Muscle of arm (tissue), 12 donors: ENCODE measurements around the gene BMAL1. TPM values are rescaled to one million over a fixed set of nuclear protein-coding genes. Genes with fewer than 3 reads are reported as not detected.

Experiments
- DNase-seq: peaks from one replicate; pipeline ENCODE4 v3.0.0-alpha.2; 2013
- polyA plus RNA-seq, 12 donors: library from polyadenylated mRNA; unstranded; fragments of 120-200 nt; gene quantifications; one replicate each; pipeline ENCODE4 v1.2.1, GENCODE V29; 2013; ENCODE audit not compliant: insufficient read length in 12 of 12

The BMAL1 gene
- polyA plus RNA-seq, 12 donors = 5.8 to 17.8 (median 10.1) TPM; not detected in 2

DNA sequence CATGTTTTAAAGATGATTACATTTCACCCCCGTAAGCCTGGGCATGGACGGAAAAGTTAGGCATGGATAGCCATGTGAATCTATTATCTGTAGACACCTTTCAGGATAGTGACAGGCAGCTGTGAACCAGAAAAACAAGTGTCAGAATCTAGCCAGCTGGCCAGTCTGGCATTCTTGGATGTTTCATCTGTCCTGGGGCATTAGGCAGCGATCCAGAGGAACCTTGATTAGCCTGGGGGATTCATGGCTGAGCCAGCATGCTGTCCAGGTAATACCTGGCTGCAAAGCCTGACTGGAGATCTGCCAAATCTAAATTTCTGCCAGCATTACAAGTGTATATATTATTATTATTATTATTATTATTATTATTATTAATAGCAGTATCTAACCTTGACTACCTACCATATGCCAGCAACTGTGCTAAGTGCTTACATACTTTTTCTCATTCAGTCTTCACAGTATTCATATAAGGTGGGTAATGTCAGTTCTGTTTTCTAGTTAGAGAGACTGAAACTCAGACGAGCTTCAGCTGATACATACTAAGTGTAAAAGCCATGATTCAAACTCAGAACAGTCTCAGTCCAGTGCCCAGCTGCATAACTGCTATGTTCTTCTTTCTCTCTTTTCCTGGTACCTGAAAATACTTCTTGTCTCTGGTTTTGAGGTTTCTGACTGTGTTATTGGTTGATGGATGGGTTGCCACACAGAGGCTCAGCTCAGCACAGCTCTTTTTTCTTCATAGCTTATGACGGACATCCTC, 12.8 kb downstream of the BMAL1 start:
- no peak for DNase-seq

DNA sequence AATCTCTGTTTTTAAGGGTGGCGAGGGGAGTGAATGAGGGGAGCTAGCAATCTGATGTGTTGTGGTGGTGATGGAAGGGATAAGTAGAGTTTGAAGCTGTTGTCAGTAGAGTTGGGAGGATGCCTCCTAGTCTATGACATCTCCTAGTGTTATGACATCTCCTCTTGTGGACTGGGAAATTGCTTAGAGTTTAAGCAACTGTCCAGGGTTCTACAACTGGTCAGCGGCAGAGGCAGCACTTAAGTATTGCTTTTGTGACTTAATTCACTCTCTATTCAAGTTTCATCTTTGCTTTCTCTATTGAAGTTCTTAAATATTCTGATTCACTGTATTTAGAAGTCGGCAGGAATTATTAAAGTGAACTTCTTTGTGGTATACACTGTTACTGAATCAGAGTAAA, 13.8 kb downstream of the BMAL1 start:
- DNase-seq = no peak

DNA sequence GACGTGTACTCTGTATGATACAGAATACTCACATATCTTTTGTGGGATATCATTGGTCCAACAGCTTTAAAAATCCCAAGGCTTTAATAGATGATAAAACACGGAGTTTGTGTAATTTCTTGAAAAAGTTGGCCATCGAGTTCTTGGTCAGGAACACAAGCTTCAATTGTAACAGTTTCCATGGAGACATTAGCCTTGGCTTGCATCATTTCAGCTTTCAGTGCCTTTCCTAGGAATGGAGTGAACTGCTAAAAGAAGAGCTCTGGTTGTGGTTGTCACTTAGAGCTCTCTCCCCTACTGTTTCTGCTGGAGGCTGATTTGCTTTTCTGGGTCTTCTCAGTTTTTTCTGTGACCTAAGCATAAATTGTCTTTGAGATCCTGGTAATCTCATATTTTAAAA, 14.2 kb downstream of the BMAL1 start:
- DNase-seq = no peak

DNA sequence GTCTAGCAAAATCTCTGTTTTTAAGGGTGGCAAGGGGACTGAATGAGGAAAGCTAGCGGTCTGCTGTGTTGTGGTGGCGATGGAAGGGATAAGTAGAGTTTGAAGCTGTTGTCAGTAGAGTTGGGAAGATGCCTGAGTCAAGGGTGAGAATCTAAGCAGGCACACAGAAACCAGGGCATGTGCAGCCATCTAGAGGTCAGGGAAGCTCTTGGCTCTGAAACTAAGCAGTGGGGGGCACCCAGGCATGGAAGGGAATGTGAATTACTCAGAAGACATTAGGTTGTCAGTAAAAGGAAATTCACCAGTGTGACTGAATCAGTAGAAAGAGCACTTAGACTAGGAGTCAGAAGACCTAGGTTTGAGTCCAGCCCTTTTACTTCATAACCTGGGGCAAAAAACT, 15.4 kb downstream of the BMAL1 start:
- no peak for DNase-seq

DNA sequence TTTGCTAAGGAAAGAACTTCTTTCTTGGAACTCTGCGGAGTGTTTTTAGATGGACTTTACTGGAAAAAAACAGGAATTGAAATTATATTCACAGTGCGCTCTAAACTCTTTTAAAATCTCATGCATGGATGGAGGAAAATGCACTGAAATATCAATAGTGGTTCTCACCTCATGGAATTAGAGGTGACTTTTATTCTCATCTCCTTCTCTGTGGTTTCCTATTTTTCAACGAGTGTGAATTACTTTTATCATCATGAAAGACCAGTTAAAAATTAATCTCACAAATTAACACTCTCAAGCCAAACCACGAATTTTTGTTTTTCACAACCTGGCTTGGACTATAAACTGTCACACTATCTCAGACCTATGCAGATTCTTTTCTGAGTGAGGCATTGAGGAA, 16.6 kb downstream of the BMAL1 start:
- DNase-seq = no peak

DNA sequence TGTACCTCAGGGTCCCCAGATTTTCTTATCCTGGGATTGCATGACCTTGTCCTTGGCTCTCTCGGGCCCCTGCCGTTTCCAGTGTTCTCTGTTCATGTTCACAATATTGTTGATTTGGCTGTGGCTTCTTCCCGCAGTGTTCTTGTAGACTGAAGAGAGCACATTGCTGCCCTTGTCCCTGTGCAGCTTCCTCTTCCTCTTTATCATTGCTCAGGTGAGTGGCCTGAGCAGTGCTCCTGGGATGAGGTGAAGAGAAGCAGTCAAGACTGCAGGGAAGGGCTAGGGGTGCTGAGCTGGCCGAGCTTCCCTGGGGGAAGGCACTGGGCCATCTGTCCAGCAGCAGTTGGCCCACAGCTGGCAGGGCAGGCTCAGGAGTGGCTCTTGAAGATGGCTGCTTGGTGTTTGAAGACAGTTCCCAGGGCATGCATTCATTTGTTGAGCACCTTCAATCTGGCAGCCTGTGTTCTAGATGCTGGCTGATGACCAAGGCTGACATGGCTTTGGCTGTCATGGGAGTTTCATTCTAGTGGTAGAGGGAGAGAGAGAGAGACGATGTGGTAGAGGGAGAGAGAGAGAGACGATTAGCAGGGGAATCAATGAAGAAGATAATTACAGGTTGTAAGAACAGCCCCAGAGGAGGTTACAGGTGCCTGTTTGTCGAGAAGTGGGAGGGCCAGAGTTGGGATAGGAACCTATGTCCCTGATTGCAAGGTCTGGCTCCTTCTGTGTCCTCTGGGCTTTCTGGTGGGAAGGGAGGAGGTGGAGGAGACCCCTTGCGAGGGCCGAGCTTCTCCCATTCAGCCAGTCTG, 17.4 kb downstream of the BMAL1 start:
- DNase-seq = no peak

DNA sequence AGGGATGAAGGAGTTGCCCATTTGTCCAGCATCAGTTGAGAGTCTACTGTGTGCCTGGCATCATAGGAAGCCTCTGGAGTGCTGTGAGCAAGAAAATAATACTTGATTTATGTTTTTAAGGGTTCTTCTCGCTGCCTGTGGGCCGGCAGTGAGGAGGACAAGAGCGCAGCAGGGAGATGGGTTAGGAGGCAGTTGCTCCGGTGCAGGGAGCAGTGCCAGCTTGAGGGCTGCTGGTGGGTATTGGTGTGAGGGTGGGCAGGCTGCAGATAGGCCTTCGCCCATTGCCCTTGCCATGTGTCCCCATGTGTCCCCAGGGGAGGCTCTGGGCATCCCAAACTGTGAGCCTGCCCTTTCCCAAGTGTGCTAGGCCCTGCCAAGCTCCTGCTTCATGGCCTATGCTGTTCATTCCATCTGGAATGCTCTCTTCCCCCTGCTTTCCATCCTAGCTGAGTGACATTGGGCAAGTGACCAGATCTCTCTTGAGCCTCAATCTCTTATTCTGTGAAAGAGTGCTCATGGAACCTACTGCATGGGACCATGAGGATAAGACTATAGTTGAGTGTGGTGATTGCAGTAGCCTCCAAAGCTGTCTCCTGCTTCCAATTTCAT, 19.8 kb downstream of the BMAL1 start:
- DNase-seq = no peak

DNA sequence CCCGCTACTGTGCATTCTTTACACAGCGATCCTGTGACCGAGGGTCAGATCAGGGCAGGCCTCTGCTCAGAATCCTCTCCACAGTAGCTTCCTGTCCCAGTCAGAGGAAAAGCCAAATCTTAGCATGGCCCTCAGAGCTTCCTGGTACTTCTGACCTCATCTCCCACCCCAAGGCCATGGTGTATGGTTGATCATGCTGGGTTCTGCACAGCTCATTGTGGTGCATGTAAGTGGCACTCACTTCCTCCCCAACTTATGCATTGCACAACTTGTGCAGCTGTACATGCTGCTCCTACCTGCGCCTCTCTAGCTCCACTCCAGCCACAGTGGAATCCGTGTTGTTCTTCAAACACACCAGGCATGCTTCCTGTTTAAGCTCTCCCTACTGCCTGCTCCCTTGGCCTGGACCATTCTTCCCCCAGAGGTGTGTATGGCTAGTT, 20.3 kb downstream of the BMAL1 start:
- no peak for DNase-seq

DNA sequence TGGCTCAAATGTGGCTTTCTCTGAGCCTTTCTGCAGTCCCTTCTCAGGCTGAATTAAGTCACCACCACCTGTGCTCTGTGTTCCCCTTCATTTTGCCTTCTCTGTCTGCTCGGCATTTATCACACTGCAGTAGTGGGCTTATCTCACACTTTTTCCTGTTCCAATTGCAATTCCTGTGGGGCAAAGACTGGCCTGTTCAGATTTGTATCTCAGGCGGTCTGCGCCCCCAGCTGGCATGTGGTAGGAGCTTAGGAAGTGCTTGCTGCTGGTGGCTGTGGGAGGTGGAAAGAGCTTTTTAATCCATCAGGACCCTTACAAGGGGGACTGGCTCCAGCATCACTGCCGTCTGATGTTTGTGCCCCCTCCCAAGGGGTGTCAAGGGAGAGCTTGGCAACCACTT, 21.2 kb downstream of the BMAL1 start:
- DNase-seq = no peak

DNA sequence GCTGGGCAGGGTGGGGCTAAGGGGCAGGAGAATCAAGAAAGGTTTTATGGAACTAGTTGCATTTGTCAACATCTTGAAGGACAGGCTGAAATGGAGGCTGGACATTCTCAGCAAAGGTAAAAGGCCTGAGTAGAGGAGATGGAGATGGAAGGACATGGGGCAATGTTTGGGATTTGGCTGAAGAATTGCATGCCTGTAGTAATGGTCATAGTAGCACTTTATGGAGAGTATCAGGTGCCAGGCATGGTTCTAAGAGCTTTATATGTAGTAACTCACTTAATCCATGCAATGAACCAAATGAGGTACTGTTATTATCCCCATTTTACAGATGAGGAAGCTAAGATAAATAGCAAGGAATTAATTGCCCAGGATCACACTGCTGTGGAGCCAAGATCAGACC, 23.9 kb downstream of the BMAL1 start:
- DNase-seq = no peak

DNA sequence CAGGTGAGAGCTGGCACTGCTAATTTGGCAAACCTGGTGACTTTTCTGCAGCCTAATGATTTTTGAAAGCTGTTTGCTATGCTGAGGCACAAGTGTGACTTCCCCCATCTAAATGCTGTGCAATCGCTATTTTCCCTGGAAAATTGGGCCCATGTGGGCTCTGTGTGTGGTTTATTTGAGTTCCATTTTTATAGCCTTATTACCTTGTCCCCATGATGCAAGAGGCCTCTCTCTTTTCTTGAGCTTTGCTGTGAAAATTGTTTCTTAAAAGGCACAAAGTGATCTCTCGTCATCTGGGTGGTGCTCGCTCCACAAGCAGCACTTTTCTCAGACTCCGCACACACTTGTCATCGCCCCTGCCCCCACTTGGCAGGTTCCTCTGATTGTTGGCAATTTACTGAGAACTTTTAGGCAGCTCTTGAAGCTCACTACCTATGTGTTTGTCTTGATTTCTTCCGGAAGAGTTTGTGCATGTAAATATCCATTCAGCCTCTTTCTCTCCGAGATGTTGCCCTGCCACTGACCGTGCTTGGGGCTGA, 24.9 kb downstream of the BMAL1 start:
- no peak for DNase-seq

DNA sequence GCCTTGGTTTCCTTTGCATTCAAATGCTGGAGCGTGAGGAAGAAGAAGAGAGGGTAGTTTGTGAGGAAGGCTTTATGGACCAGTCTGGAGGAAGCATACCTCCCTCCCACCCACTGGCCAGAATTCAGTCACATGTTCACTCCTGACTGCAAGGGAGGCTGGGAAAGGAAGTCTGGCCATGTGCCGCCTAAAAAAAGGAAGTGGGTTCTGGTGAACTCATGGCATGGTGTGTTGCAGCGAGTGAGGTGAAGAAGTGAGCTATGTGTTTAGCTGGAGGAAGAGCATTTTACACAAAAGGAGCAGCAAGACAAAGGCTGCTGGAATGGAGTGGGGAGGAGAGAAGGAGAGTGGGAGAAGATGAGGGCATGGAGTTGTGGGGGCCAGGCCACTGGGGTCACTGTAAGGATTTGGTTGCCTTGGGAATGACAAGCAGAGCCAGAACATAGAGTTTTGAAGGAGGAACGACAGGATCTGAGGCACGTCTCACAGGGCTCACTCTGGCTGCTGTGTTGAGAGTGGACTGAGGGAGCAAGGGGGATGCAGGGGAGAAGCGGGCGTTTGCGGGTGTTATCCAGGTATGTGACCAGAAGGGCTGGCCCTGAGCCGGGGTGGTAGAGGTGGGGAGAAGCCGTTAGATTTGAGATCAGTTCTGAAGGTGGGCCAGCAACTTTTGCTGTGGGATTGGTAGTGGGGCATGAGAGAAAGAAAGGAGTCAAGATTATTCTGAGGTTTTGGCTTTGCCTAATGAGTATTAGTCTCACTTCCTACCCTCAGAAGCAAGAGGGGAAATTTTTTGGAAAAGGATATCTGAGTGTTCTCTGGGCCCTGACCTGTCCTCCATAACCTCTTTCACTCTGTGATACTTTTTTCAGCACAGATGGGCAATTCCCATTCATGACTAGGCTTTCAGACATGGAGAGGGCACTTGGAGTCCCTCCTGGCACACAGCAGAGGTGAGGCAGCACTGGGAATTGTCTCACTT, 26.4 kb downstream of the BMAL1 start:
- no peak for DNase-seq

DNA sequence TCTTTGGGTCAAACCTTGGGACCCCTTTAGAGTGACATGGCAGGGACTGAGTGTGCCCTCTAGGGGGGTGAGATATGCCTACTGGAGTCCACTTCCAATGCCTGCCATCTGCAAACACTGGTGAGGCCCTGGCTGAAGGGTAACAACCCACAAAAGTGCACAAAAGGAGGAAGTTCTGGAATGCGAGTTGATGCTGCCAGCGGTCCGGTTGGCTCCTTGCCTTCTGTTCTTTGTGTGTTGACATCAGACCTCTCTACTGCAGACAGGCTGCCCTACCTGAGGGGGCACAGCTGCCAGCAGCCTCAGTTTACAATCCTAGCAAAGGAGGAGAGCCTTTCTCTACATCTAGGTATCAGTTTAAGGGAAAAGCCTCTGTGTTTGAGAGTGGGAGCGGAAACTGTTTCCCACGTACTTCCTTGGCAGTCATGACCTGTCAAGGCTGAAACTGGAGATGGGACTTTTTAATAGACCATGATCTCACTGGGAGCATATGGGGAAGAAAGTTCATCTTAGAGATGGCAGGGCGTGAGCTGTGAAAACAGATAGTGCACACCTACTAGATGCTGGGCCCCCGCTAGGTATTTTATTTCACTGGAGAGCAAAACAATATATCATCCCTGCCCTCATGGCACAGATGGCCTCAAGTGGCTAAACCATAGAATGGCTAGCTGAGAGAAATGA, 27.2 kb downstream of the BMAL1 start:
- DNase-seq = no peak

DNA sequence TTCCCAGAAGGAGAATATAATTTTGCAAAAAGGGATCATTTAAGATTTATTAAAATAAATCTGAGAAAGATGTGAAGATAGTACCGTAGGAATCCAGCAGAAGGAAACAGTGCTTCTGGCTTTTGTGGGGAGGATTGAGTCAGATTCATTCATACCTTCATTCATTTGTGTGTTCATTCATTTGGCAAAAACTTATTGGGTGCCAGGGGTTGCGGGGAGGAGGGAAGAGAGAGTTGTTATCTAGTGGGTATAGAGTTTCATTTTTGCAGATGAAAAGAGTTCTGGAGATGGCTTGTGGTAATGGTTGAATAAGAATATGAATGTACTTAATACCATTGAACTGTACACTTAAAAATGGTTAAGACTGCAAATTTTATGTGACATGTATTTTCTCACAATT, 31.1 kb downstream of the BMAL1 start:
- DNase-seq = no peak

DNA sequence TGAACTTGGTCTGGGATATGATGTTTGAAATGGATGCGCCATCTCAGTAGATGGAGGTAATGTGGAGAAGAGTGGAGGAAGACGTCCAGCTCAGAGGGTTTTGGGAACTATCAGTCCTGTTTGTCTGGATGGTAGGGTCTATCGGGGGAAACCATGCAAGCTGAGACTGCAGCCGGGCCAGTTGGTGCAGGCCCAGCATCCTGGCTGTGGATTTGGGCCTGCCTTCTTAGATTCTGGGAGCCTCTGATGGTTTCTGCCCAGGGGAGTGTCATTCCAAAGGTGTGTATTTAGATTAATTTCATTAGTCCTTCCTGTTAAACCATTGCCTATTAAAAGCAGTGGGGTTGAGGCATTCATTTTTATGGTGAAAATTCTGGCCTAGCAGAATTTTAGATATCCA, 31.6 kb downstream of the BMAL1 start:
- DNase-seq = no peak

DNA sequence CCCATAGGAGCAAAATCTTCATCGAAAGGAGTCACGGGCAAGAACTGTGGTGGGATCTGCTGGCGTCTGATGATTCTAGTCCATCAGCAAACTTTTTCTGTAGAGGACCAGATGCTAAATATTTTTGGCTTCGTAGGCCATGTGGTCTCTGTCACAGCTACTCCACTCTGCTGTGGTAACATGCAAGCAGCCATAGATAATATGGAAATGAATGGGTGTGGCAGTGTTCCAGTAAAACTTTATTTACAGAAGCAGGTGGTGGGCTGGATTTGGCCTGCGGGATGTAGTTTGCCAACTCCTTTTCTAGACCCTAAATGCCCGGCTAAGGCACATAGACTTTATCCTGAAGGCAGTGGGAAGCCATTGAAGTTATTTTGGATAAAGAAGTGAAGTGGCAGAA, 32.9 kb downstream of the BMAL1 start:
- no peak for DNase-seq

DNA sequence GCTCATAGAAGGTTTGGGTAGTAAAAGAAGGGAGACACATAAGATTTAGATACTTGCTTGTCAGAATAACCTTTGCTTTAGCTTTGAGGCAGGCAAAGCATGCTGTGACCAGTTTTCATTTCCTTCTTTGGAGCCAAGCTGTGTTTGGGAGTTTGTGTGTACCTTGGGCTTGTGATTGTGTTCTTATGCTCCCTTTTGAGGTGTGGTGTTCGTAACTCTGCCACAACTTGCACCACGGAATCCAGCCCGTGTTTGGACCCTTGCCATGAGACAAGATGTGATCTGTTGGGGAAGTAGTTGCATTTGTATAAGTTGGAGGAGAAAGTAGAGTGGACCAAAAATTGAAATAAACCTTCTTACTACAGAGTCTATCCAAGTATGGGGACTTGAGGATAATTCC, 34.0 kb downstream of the BMAL1 start:
- no peak for DNase-seq

DNA sequence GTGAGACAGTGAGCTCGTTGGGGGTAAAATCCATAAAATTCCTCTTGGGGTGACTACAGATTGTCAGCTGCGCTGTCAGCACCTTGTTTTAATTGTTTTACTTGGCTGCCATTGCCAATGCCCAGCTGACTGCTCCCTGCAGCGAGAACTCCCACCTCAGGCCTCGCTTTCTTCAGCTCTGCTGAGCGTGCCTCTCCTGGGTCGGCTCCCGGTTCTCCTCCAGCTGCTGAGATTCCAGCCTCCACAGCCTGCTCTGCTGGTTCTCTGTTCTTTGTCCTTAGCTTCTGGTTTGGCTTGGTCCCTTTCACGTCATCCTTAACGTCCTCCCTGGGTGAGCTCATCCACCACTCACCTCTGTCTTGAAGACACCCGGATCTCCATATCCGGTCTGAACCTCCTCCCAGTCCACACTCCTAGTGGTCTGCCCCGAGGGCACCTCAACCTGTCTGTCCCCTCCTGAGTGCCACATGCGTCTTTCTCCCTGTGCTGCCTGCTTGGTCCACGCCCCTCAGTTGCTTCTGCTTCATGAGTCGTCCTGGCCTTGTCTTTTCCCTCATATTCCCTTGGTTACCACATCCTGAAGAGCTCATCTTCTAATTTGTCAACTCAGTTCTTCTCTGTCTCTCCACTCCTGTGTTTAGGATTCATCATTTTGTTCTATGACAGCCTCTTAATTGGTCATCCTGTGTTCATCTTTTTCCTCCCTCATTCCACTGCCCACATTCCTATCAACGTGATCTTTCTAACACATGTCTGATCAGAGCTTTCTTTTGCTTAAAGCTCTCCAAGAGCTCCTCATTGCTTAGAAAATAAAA, 35.6 kb downstream of the BMAL1 start:
- DNase-seq = no peak

DNA sequence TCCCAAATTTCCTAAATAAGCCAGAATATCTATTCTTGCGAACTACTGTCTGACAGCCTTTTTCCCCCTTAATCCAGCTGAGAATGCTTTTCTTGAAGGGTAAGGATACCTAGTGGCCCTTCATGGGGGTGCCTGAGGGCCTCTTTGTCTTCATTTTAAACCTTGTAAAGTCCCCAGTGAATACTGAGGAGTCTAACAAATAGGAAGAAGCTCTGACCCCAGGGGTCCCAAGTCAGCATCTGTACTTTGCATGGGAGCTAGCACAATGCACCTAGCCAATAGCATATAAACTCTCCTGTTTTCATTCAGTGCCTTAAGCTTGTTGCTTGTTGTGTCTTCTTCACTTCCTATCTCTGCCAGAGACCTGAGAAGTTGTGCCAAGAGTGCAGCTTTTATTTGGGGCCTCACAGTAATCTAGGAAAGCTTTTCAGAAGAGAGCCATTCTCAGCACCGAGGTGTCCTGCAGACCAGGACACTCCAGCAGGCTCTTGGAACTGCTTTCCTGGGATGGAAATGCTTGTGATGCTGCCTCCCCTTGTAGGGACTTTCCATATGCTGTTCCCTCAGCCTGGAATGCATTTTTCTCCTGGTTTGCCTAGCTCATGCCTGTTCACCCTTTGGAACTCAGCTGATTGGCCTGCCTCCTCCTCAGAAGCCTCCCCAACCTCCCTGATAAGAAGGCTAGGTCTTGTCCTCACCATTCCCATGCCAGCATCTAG, 37.2 kb downstream of the BMAL1 start:
- no peak for DNase-seq
